ENCODE data around the gene S100A12. TPM values are rescaled to one million over a fixed set of nuclear protein-coding genes. Genes with fewer than 3 reads are reported as not detected.

S100A12 gene
- total and polyA plus RNA-seq, 9 of the 15 experiments (the other 6 are each of a cell fraction or from before 2014, with no cell fraction given): not detected

- H3K9ac ChIP-seq (ENCODE audit: insufficient read depth in 1 of 2, low read depth in 2 of 2, low read length in 2 of 2): no peak overlapping the region
- ChIA-PET CTCF (ENCODE audit: low intra/inter-chr PET ratio) (no interaction called here), POLR2A (interaction anchor here (1.0 to 1.1 kb wide), 2 partner anchors 10 to 11 kb away, joined by 3 to 5 read pairs; no protein-coding TSS in a partner anchor)
- TF ChIP-seq ZNF354B (CRISPR knock-in tag; IDR thresholded peaks at IDR 0.05) (no peak), NR0B1 (IDR thresholded peaks at IDR 0.05; ENCODE audit: partially characterized antibody) (no peak), FOSL1 (tag; conservative IDR thresholded peaks at IDR 0.05) (no peak), TSHZ1 (CRISPR knock-in tag; IDR thresholded peaks at IDR 0.05) (no peak), KLF6 (CRISPR knock-in tag; IDR thresholded peaks at IDR 0.05; ENCODE audit: borderline replicate concordance) (no peak), ZBTB34 (CRISPR knock-in tag; IDR thresholded peaks at IDR 0.05) (no peak), ILK (tag; IDR thresholded peaks at IDR 0.05; ENCODE audit: borderline replicate concordance, low read depth) (no peak), SRSF7 (optimal IDR thresholded peaks at IDR 0.05; ENCODE audit: low read depth, low read length) (no peak), L3MBTL2 (IDR thresholded peaks at IDR 0.05) (no peak), TFAP4 (CRISPR knock-in tag; IDR thresholded peaks at IDR 0.05; ENCODE audit: borderline replicate concordance) (no peak), PHB (CRISPR knock-in tag; IDR thresholded peaks at IDR 0.05) (no peak), CGGBP1 (CRISPR knock-in tag; IDR thresholded peaks at IDR 0.05) (no peak), ZNF668 (CRISPR knock-in tag; IDR thresholded peaks at IDR 0.05) (no peak), CC2D1A (IDR thresholded peaks at IDR 0.05) (no peak), ZNF174 (CRISPR knock-in tag; IDR thresholded peaks at IDR 0.05) (no peak), ZNF589 (CRISPR knock-in tag; IDR thresholded peaks at IDR 0.05; ENCODE audit: low read depth) (no peak)
Observed at GRCh38 chr1:153395776-153396175, 20.4 kb upstream of the S100A12 start.

More at GRCh38 chr1:153395776-153396175, 20.4 kb upstream of the S100A12 start:
- peaks cover 4% of the 10 kb centered on the region; the same call in 1 of the 2 replicates for H4K20me1 ChIP-seq (replicated peaks; ENCODE audit: control insufficient read depth, insufficient read depth, low read length)
- H2AFZ ChIP-seq (ENCODE audit: low read depth, low read length): no peak overlapping the region
- in situ Hi-C loops (cut with MboI): no loop called here
- H3K9me3 ChIP-seq (replicated peaks; ENCODE audit: control insufficient read depth, insufficient read depth, low read depth, low read length): no peaks in the 10 kb centered on the region
- H3K4me3 ChIP-seq: no peak overlapping the region
- H3K4me1 ChIP-seq (replicated peaks in 1 of 2; ENCODE audit: control insufficient read depth in 2 of 2, insufficient read depth in 2 of 2, low read length in 2 of 2): no peaks in the 10 kb centered on the region
- no peak overlapping the region for H3K4me2 ChIP-seq (ENCODE audit: insufficient read depth, low read length)
- ATAC-seq (no peak), DNase-seq (ENCODE audit: extremely low read depth in 1 of 4, low spot score in 3 of 4) (no peak), FAIRE-seq (no peak)
- no peaks in the 10 kb centered on the region for H3K9me1 ChIP-seq (ENCODE audit: control insufficient read depth, insufficient read depth, low read length)
- BruUV-seq (replicated peaks): no TSS peak
- 0% methylated on average over 6 of the region's 6 CpGs for WGBS (ENCODE audit: insufficient coverage, low coverage, missing lambda C conversion rate)
- no peak overlapping the region for H3K27ac ChIP-seq (ENCODE audit: extremely low read depth, low read depth, low read length)
- intact Hi-C loops (cut with micrococcal nuclease): no loop called here
- peaks cover 25 to 69% of the 10 kb centered on the region in 2 experiments; a peak in 4 of 5 replicates for H3K27me3 ChIP-seq (ENCODE audit: control insufficient read depth in 2 of 2, insufficient read depth in 2 of 2, low read length in 2 of 2)
- no peaks in the 10 kb centered on the region for H3K79me2 ChIP-seq (ENCODE audit: control insufficient read depth, insufficient read depth, low read length)
- H3K36me3 ChIP-seq (ENCODE audit: control insufficient read depth, insufficient read depth, low read length): no peaks in the 10 kb centered on the region
